CD1c-positive myeloid dendritic cell (primary cell): ENCODE measurements around the gene KCNH5.

ENCODE experiments used
- DNase-seq: peaks from one replicate; pipeline ENCODE4 v3.0.0-alpha.2; 2016; ENCODE audit errors: extremely low spot score

KCNH5 gene

GRCh38 chr14:63045234-63045611, at the start of gene KCNH5:
KCNH5 (minus strand) TSS chr14:63045458; CDS start chr14:63045186, 272 bp downstream.
- DNase-seq: no peak

GRCh38 chr14:63091394-63091996, 46.2 kb upstream of the KCNH5 start:
- DNase-seq: no peak

- DNase-seq: no peak
Measured at GRCh38 chr14:63088865-63089264, 43.6 kb upstream of the KCNH5 start.

GRCh38 chr14:63078569-63078968, 33.3 kb upstream of the KCNH5 start:
- DNase-seq: no peak

GRCh38 chr14:63076488-63076887, 31.2 kb upstream of the KCNH5 start:
- no peak for DNase-seq

- DNase-seq: no peak
Measured at GRCh38 chr14:63055631-63056030, 10.4 kb upstream of the KCNH5 start.

- DNase-seq: no peak
Measured at GRCh38 chr14:63051992-63052391, 6.7 kb upstream of the KCNH5 start.

GRCh38 chr14:63051301-63051700, 6.0 kb upstream of the KCNH5 start:
- no peak for DNase-seq

GRCh38 chr14:63050694-63051093, 5.4 kb upstream of the KCNH5 start:
- DNase-seq: no peak

- DNase-seq: no peak
Measured at GRCh38 chr14:63046339-63047268, 1.3 kb upstream of the KCNH5 start.

GRCh38 chr14:63045612-63046320, 508 bp upstream of the KCNH5 start:
- no peak for DNase-seq

- no peak for DNase-seq
Measured at GRCh38 chr14:63039866-63040265, 5.4 kb downstream of the KCNH5 start.

GRCh38 chr14:63032641-63033040, 12.6 kb downstream of the KCNH5 start:
- no peak for DNase-seq

GRCh38 chr14:63032076-63032475, 13.2 kb downstream of the KCNH5 start:
- DNase-seq: no peak

GRCh38 chr14:63030113-63030512, 15.1 kb downstream of the KCNH5 start:
- DNase-seq: no peak

GRCh38 chr14:63027719-63028118, 17.5 kb downstream of the KCNH5 start:
- no peak for DNase-seq

GRCh38 chr14:63026491-63026890, 18.8 kb downstream of the KCNH5 start:
- DNase-seq: no peak

GRCh38 chr14:63014621-63015020, 30.6 kb downstream of the KCNH5 start:
- no peak for DNase-seq

GRCh38 chr14:63012171-63012570, 33.1 kb downstream of the KCNH5 start:
- no peak for DNase-seq

- DNase-seq: no peak
Measured at GRCh38 chr14:63011623-63012022, 33.6 kb downstream of the KCNH5 start.

GRCh38 chr14:63009495-63009894, 35.8 kb downstream of the KCNH5 start:
- no peak for DNase-seq

GRCh38 chr14:63006531-63006930, 38.7 kb downstream of the KCNH5 start:
- DNase-seq: no peak

- no peak for DNase-seq
Measured at GRCh38 chr14:62994096-62994495, 51.2 kb downstream of the KCNH5 start.
